ENCODE results near the gene CDHR1. TPM values are rescaled to one million over a fixed set of nuclear protein-coding genes. Genes with fewer than 3 reads are reported as not detected.

The CDHR1 gene
- total RNA-seq, 1 experiment from 2014 or later = 0.39 TPM

DNA sequence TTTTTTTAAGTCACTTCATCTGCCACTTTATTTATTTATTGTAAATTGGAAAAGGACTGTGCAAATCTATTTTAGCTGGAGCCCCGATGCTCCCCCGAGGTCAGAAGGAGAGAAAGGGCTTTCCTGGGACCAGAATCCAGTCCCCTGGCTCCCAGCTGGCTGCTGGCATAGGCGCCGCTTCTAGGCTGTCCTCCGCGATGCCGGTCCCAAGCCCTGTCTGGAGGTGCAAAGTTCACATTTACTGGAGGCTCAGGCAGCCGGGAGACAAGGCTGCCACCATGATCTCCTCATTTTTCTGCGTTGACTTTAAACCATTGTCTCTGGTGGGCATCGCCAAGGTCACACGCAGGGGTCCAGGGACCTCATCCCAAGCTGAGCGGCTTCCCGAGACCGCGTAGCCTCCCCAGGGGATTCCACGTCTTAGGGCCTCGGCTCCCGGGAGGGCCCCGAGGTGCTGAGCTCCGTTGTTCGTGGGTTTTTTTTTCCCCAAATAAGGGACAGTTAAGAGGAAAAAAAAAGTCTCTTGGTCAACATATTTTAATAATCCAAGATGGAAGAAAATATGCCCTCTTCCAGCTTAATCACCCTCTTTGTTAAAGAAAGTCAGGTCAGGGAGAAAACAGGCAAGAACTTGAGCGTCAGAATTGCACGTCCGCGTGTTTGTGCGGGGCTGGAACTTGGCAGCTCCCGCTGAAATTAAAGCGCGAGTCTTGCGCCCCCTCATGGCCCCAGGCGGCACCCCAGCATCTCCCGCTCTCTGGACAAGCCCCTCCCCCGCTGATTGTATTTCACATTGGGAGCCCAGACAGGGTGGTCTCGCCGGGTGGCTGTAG, 62.4 kb downstream of the CDHR1 start:
- no peaks in the 10 kb centered on the region for H3K4me1 ChIP-seq (ENCODE audit: control insufficient read depth, insufficient read depth, low read length)
- in situ Hi-C loops (cut with HindIII; ENCODE audit: low pct_unique_long_range_greater_than_20kb, low sequenced_read_pairs) = no loop called here
- ATAC-seq (peak; percentile 83), DNase-seq (ENCODE audit: low read depth, low spot score) (no peak)
- H3K4me3 ChIP-seq (ENCODE audit: low read depth in 2 of 2, low read length in 2 of 2) = peak overlapping the region; percentile 26 to 55
- no peaks in the 10 kb centered on the region for H3K36me3 ChIP-seq (ENCODE audit: control insufficient read depth, insufficient read depth, low read length)
- CTCF ChIA-PET = interaction anchor here (0.7 to 1.2 kb wide), 3 partner anchors 23 to 118 kb away, joined by 3 to 4 read pairs (median 3); partner anchors contain the start of gene GHITM
- H3K9me3 ChIP-seq (ENCODE audit: control insufficient read depth, insufficient read depth, low read depth, low read length) = no peaks in the 10 kb centered on the region
- POLR2A ChIA-PET = interaction anchor here (0.6 kb wide), 1 partner anchor 435 kb away, joined by 9 read pairs; no protein-coding TSS in a partner anchor
- intact Hi-C loops (cut with micrococcal nuclease; ENCODE audit: unreplicated experiment) = no loop called here
- BruUV-seq (replicated peaks) = no TSS peak
- TF ChIP-seq, protein P1, sequence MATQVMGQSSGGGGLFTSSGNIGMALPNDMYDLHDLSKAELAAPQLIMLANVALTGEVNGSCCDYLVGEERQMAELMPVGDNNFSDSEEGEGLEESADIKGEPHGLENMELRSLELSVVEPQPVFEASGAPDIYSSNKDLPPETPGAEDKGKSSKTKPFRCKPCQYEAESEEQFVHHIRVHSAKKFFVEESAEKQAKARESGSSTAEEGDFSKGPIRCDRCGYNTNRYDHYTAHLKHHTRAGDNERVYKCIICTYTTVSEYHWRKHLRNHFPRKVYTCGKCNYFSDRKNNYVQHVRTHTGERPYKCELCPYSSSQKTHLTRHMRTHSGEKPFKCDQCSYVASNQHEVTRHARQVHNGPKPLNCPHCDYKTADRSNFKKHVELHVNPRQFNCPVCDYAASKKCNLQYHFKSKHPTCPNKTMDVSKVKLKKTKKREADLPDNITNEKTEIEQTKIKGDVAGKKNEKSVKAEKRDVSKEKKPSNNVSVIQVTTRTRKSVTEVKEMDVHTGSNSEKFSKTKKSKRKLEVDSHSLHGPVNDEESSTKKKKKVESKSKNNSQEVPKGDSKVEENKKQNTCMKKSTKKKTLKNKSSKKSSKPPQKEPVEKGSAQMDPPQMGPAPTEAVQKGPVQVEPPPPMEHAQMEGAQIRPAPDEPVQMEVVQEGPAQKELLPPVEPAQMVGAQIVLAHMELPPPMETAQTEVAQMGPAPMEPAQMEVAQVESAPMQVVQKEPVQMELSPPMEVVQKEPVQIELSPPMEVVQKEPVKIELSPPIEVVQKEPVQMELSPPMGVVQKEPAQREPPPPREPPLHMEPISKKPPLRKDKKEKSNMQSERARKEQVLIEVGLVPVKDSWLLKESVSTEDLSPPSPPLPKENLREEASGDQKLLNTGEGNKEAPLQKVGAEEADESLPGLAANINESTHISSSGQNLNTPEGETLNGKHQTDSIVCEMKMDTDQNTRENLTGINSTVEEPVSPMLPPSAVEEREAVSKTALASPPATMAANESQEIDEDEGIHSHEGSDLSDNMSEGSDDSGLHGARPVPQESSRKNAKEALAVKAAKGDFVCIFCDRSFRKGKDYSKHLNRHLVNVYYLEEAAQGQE (IDR thresholded peaks at IDR 0.05; ENCODE audit: insufficient read depth in 1 of 2, low read depth in 2 of 2, low read length in 1 of 2) = no peak
- TF ChIP-seq, protein P2, sequence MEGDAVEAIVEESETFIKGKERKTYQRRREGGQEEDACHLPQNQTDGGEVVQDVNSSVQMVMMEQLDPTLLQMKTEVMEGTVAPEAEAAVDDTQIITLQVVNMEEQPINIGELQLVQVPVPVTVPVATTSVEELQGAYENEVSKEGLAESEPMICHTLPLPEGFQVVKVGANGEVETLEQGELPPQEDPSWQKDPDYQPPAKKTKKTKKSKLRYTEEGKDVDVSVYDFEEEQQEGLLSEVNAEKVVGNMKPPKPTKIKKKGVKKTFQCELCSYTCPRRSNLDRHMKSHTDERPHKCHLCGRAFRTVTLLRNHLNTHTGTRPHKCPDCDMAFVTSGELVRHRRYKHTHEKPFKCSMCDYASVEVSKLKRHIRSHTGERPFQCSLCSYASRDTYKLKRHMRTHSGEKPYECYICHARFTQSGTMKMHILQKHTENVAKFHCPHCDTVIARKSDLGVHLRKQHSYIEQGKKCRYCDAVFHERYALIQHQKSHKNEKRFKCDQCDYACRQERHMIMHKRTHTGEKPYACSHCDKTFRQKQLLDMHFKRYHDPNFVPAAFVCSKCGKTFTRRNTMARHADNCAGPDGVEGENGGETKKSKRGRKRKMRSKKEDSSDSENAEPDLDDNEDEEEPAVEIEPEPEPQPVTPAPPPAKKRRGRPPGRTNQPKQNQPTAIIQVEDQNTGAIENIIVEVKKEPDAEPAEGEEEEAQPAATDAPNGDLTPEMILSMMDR (IDR thresholded peaks at IDR 0.05) = peak; percentile 90
- H3K27me3 ChIP-seq (ENCODE audit: control insufficient read depth, insufficient read depth, low read length) = no peaks in the 10 kb centered on the region; the same call in 1 of the 2 replicates
- H3K27ac ChIP-seq (ENCODE audit: low read length) = no peak overlapping the region

DNA sequence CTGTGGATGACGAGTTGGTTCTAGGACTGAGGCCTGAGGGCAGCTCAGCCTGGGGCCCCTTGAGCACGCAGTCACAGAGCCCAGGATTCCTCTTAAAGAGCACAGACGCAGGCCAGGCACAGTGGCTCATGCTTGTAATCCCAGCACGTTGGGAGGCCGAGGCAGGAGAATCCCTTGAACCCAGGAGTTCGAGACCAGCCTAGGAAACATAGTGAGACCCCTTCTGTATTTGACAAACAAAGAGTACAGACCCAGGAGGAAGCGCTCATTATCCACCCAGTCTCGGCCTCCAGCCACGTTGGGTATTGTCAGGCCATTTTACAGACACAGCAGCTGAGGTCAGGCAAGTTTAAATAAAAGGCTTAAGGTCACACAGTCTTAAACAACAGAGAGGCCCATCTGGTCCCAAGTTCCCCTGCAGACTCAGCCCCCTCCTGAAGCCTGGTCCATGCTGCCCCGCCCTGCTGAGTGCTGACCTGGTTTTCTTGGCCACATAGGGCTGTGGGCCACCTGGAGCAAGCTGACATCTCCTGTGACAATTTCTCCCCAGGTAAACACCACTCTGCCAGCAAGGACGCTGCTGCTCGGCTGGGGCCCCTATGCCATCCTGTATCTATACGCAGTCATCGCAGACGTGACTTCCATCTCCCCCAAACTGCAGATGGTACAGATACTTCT, 63.1 kb downstream of the CDHR1 start:
- TF ChIP-seq TCF7L2 (IDR thresholded peaks at IDR 0.05; ENCODE audit: low read depth, low read length) = no peak
- TF ChIP-seq, protein P1 (IDR thresholded peaks at IDR 0.05; ENCODE audit: insufficient read depth in 1 of 2, low read depth in 2 of 2, low read length in 1 of 2) = no peak
- TF ChIP-seq POLR2AphosphoS5 (IDR thresholded peaks at IDR 0.05; ENCODE audit: low read depth, low read length) = no peak
- no peak for TF ChIP-seq SIN3A (IDR thresholded peaks at IDR 0.05; ENCODE audit: borderline replicate concordance, insufficient read depth, low read depth, low read length)
- TF ChIP-seq, protein P2 (IDR thresholded peaks at IDR 0.05) = peak; percentile 61
- BruUV-seq (replicated peaks) = no TSS peak

More for the DNA sequence above, 63.1 kb downstream of the CDHR1 start:
- no peaks in the 10 kb centered on the region for H3K9me3 ChIP-seq (ENCODE audit: control insufficient read depth, insufficient read depth, low read depth, low read length)
- intact Hi-C loops (cut with micrococcal nuclease; ENCODE audit: unreplicated experiment) = no loop called here
- DNase-seq (ENCODE audit: low read depth, low spot score) = no peak
- ATAC-seq = peak; percentile 22; the same call in 1 of the 2 replicates
- ChIA-PET CTCF (interaction anchor here (0.7 to 1.2 kb wide), 3 partner anchors 24 to 119 kb away, joined by 3 to 4 read pairs (median 3); partner anchors contain the start of gene GHITM), POLR2A (interaction anchor here (0.6 kb wide), 1 partner anchor 434 kb away, joined by 9 read pairs; no protein-coding TSS in a partner anchor)
- H3K4me1 ChIP-seq (ENCODE audit: control insufficient read depth, insufficient read depth, low read length) = no peaks in the 10 kb centered on the region
- H3K36me3 ChIP-seq (ENCODE audit: control insufficient read depth, insufficient read depth, low read length) = no peaks in the 10 kb centered on the region
- H3K4me3 ChIP-seq (ENCODE audit: low read depth in 2 of 2, low read length in 2 of 2) = peak overlapping the region in 1 of 2 experiments; percentile 55; a peak in 1 of 4 replicates
- no peak overlapping the region for H3K27ac ChIP-seq (ENCODE audit: low read length)
- in situ Hi-C loops (cut with HindIII; ENCODE audit: low pct_unique_long_range_greater_than_20kb, low sequenced_read_pairs) = no loop called here
- no peaks in the 10 kb centered on the region; the same call in 1 of the 2 replicates for H3K27me3 ChIP-seq (ENCODE audit: control insufficient read depth, insufficient read depth, low read length)

Measured in Panc1 (cell line).